ENCODE data around the gene POLR3GL.

Gene POLR3GL

DNA sequence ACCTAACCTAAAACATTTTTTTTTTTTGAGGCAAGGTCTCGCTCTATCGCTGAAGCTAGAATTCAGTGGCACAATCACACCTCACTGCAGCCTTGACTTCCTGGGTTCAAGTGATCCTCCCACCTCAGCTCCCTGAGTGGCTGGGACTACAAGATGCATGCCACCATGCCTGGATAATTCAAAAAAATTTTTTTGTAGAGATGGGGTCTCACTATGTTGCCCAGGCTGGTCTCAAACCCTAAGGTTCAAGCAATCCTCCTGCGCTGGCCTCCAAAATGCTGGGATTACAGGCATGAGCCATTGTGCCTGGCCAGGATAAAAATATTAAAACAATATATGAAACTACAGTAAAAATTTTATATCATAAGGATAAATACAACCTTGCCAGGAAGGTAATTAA lies 11.6 kb upstream of the POLR3GL start:
- CTCF ChIA-PET, result interaction anchor here (1.3 to 2.0 kb wide), 2 partner anchors 25 to 108 kb away, joined by 4 to 7 read pairs; partner anchors contain the start of genes NUDT17 and RBM8A
- POLR2A ChIA-PET, result no interaction called here
- TF ChIP-seq, protein P1, sequence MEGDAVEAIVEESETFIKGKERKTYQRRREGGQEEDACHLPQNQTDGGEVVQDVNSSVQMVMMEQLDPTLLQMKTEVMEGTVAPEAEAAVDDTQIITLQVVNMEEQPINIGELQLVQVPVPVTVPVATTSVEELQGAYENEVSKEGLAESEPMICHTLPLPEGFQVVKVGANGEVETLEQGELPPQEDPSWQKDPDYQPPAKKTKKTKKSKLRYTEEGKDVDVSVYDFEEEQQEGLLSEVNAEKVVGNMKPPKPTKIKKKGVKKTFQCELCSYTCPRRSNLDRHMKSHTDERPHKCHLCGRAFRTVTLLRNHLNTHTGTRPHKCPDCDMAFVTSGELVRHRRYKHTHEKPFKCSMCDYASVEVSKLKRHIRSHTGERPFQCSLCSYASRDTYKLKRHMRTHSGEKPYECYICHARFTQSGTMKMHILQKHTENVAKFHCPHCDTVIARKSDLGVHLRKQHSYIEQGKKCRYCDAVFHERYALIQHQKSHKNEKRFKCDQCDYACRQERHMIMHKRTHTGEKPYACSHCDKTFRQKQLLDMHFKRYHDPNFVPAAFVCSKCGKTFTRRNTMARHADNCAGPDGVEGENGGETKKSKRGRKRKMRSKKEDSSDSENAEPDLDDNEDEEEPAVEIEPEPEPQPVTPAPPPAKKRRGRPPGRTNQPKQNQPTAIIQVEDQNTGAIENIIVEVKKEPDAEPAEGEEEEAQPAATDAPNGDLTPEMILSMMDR (IDR thresholded peaks at IDR 0.05; ENCODE audit: insufficient read depth, low read length, missing control alignments), result no peak
- no peak overlapping the region for H3K4me3 ChIP-seq (ENCODE audit: low read depth, low read length)
- DNase-seq (ENCODE audit: low read depth, low spot score), result no peak

DNA sequence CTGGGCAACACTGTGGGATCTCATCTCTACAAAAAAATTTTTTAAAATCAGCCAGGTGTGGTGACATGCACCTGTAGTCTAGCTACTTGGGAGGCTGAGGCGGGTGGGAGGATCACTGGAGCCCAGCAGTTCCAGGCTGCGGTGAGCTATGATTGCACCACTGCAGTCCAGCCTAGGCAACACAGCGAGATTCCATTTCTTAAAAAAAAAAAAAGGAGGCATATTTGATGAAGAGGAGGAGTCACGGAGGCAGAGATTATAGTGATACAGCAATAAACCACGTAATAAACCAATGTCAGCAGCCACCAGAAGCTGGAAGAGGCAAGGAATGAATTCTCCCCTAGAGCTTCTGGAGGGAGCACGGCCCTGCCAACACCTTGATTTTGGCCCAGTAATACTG lies 10.6 kb upstream of the POLR3GL start:
- no peak for DNase-seq (ENCODE audit: low read depth, low spot score)
- ChIA-PET CTCF (interaction anchor here (0.6 to 2.0 kb wide), 6 partner anchors 10 to 61 kb away, joined by 3 to 9 read pairs (median 4); partner anchors contain the start of gene RBM8A), POLR2A (interaction anchor here (1.3 to 1.4 kb wide), 2 partner anchors 11 to 95 kb away, joined by 4 to 5 read pairs; partner anchors contain the start of genes ANKRD34A, PIAS3 and POLR3GL)
- TF ChIP-seq, protein P1 (IDR thresholded peaks at IDR 0.05; ENCODE audit: insufficient read depth, low read length, missing control alignments), result no peak
- no peak overlapping the region for H3K4me3 ChIP-seq (ENCODE audit: low read depth, low read length)

DNA sequence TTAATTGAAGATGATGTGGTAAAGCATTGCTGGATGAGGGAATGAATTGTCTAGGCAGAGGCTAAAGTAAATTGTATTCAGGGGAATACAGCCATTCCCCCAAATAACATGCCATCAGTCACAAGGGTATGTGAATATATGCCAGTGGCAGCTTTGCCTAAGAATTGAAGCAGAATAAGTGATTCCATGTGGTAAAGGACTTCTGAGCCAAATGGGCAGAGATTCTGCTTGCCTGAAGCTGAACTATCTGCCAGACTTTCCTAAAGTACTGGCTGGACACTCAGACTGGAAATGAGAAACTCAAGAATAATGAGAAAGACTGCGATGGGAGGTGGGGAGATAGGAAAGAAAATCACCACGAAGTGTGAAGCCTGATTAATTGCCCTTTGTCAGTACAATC lies 9.1 kb upstream of the POLR3GL start:
- CTCF ChIA-PET, result interaction anchor here (1.3 to 1.9 kb wide), 6 partner anchors 13 to 97 kb away, joined by 3 to 9 read pairs (median 5); partner anchors contain the start of gene PIAS3

DNA sequence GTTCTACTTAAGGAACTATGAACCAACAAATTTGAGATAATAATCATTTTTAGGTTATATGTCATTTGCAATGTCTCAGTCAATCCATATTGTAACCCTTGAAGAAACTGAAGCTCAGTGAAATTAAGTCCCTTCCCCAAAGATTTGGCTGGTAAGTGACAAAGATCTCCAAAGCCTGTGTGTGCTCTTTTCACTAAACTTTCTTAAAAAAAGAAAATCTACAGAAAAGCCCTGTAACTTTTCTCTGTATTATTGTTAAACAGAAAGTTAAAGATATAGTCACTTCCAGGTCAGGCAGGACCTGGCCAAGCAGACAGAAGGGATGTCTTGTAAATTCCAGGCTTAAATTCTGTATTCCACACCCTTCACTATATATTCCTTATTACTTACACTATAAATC lies 8.1 kb upstream of the POLR3GL start:
- TF ChIP-seq, protein P1 (IDR thresholded peaks at IDR 0.05; ENCODE audit: insufficient read depth, low read length, missing control alignments), result no peak
- POLR2A ChIA-PET, result no interaction called here
- no peak for DNase-seq (ENCODE audit: low read depth, low spot score)
- CTCF ChIA-PET, result interaction anchor here (1.4 to 3.7 kb wide), 4 partner anchors 14 to 98 kb away, joined by 3 to 11 read pairs (median 5); partner anchors contain the start of genes ITGA10 and PIAS3
- peak overlapping the region; percentile 82 for H3K4me3 ChIP-seq (ENCODE audit: low read depth, low read length)

More for the DNA sequence above, 9.1 kb upstream of the POLR3GL start:
- peak overlapping the region; percentile 12 for H3K4me3 ChIP-seq (ENCODE audit: low read depth, low read length)
- no peak for DNase-seq (ENCODE audit: low read depth, low spot score)
- POLR2A ChIA-PET, result interaction anchor here (0.8 to 1.4 kb wide), 3 partner anchors 9 to 20 kb away, joined by 3 to 5 read pairs (median 4); partner anchors contain the start of genes ANKRD34A and POLR3GL
- TF ChIP-seq, protein P1 (IDR thresholded peaks at IDR 0.05; ENCODE audit: insufficient read depth, low read length, missing control alignments), result no peak

DNA sequence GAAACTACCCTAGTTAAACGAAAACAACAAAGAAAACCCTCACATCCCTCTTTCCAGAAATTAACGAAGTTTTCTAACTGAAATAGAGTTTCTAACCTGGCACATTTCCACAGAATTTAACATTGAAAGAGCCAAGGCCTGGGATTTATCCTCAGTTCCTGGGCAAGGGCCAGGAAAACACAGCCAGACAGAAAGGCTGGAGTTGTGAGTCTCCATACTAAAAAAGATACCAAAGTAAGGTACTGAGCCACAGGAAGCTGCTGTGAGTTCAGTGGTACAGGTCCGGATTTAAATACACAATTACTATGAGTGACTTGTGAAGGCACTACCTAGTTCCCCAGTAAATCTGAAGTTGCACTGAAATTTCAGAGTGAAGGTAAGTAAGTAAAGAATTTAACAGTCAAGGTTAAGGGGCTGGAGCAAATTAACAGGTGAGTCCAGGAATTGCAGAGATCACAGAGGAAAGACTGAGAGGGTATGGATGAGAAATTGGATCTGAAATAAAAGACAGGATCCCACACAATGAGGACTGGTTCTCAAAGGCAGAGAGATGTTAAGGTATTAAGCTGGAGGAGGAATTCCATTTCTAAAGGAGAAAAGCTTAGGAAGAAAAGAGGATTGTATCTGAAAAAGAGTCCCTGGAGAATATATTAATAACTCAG lies 7.6 kb upstream of the POLR3GL start:
- DNase-seq (ENCODE audit: low read depth, low spot score), result no peak
- H3K4me3 ChIP-seq (ENCODE audit: low read depth, low read length), result peak overlapping the region; percentile 82
- ChIA-PET CTCF (interaction anchor here (1.6 to 3.7 kb wide), 6 partner anchors 15 to 100 kb away, joined by 3 to 11 read pairs (median 5); partner anchors contain the start of genes ITGA10 and PIAS3), POLR2A (interaction anchor here (1.2 to 1.9 kb wide), 3 partner anchors 22 to 98 kb away, joined by 3 to 9 read pairs (median 5); partner anchors contain the start of genes PIAS3 and RBM8A)
- TF ChIP-seq, protein P1 (IDR thresholded peaks at IDR 0.05; ENCODE audit: insufficient read depth, low read length, missing control alignments), result no peak
